Stimulated activated CD4-positive, alpha-beta T cell treated with anti-CD3 and anti-CD28 coated beads, Interleukin-4, amount 100 ng/mL, for 48 hours (primary cell): ENCODE results near the gene IKZF2.

ENCODE experiments used
- DNase-seq, 2 donors: peaks; one replicate each; pipeline ENCODE4 v3.0.0-alpha.2; 2020; ENCODE audit warnings: low read depth in 2 of 2

The IKZF2 gene

GRCh38 chr2:213101692-213102460, 49.5 kb downstream of the IKZF2 start:
- DNase-seq = no peak

- DNase-seq = no peak
These were observed 50.3 kb downstream of the IKZF2 start for GRCh38 chr2:213101109-213101508.

GRCh38 chr2:213098612-213099011, 52.8 kb downstream of the IKZF2 start:
- DNase-seq = no peak

- no peak for DNase-seq
These were observed 59.6 kb downstream of the IKZF2 start for GRCh38 chr2:213091765-213092164.

GRCh38 chr2:213090772-213091171, 60.6 kb downstream of the IKZF2 start:
- no peak for DNase-seq

- DNase-seq = no peak
These were observed 62.0 kb downstream of the IKZF2 start for GRCh38 chr2:213089438-213089837.

GRCh38 chr2:213087040-213087439, 64.4 kb downstream of the IKZF2 start:
- DNase-seq = no peak

- DNase-seq = no peak
These were observed 64.8 kb downstream of the IKZF2 start for GRCh38 chr2:213086571-213086970.

- DNase-seq = no peak
These were observed 65.4 kb downstream of the IKZF2 start for GRCh38 chr2:213086050-213086449.

- no peak for DNase-seq
These were observed 65.9 kb downstream of the IKZF2 start for GRCh38 chr2:213085538-213085937.

- DNase-seq = no peak
These were observed 67.2 kb downstream of the IKZF2 start for GRCh38 chr2:213084261-213084660.

- DNase-seq = no peak
These were observed 70.3 kb downstream of the IKZF2 start for GRCh38 chr2:213080969-213081617.

- no peak for DNase-seq
These were observed 71.7 kb downstream of the IKZF2 start for GRCh38 chr2:213079756-213080155.

GRCh38 chr2:213078686-213079085, 72.7 kb downstream of the IKZF2 start:
- no peak for DNase-seq

GRCh38 chr2:213069531-213069930, 81.9 kb downstream of the IKZF2 start:
- DNase-seq = no peak

- no peak for DNase-seq
These were observed 82.6 kb downstream of the IKZF2 start for GRCh38 chr2:213068676-213069359.

GRCh38 chr2:213067888-213068287, 83.5 kb downstream of the IKZF2 start:
- DNase-seq = no peak

GRCh38 chr2:213066443-213066743, 85.0 kb downstream of the IKZF2 start:
- DNase-seq = no peak

- no peak for DNase-seq
These were observed 85.6 kb downstream of the IKZF2 start for GRCh38 chr2:213065583-213066442.

- no peak for DNase-seq
These were observed 87.3 kb downstream of the IKZF2 start for GRCh38 chr2:213064099-213064498.

GRCh38 chr2:213057977-213058376, 93.4 kb downstream of the IKZF2 start:
- no peak for DNase-seq

- DNase-seq = no peak
These were observed 105.0 kb downstream of the IKZF2 start for GRCh38 chr2:213046431-213046830.
